Activated CD4-positive, alpha-beta T cell treated with anti-CD3 and anti-CD28 coated beads, Interleukin-2, amount 50 U/mL, for 1 hour (primary cell): ENCODE measurements around the gene SUN3.

Experiments
- DNase-seq: peaks from one replicate; pipeline ENCODE4 v3.0.0-alpha.2; 2020

SUN3 gene

GRCh38 chr7:48028938-48029337 lies at the start of gene SUN3:
TSS of gene SUN3 (minus strand) at chr7:48029107. CDS start at chr7:48028938, 169 bp downstream.
- no peak for DNase-seq

- DNase-seq = no peak
Observed at GRCh38 chr7:48078470-48078869, 49.6 kb upstream of the SUN3 start.

GRCh38 chr7:48077423-48077822 lies 48.5 kb upstream of the SUN3 start:
- no peak for DNase-seq

GRCh38 chr7:48074204-48074654 lies 45.3 kb upstream of the SUN3 start:
- DNase-seq = no peak

GRCh38 chr7:48067475-48067874 lies 38.6 kb upstream of the SUN3 start:
- DNase-seq = no peak

GRCh38 chr7:48063985-48064384 lies 35.1 kb upstream of the SUN3 start:
- DNase-seq = no peak

- no peak for DNase-seq
Observed at GRCh38 chr7:48059706-48060105, 30.8 kb upstream of the SUN3 start.

GRCh38 chr7:48058990-48059389 lies 30.1 kb upstream of the SUN3 start:
- no peak for DNase-seq

- DNase-seq = no peak
Observed at GRCh38 chr7:48053736-48054135, 24.8 kb upstream of the SUN3 start.

- no peak for DNase-seq
Observed at GRCh38 chr7:48052748-48053147, 23.8 kb upstream of the SUN3 start.

- no peak for DNase-seq
Observed at GRCh38 chr7:48049850-48050249, 20.9 kb upstream of the SUN3 start.

- DNase-seq = no peak
Observed at GRCh38 chr7:48048113-48048512, 19.2 kb upstream of the SUN3 start.

- DNase-seq = no peak
Observed at GRCh38 chr7:48046458-48046857, 17.6 kb upstream of the SUN3 start.

- no peak for DNase-seq
Observed at GRCh38 chr7:48045195-48045765, 16.4 kb upstream of the SUN3 start.

GRCh38 chr7:48042636-48043035 lies 13.7 kb upstream of the SUN3 start:
- no peak for DNase-seq

GRCh38 chr7:48042216-48042615 lies 13.3 kb upstream of the SUN3 start:
- DNase-seq = no peak

- DNase-seq = no peak
Observed at GRCh38 chr7:48041653-48041970, 12.7 kb upstream of the SUN3 start.

GRCh38 chr7:48040944-48041652 lies 12.2 kb upstream of the SUN3 start:
- DNase-seq = no peak

- DNase-seq = no peak
Observed at GRCh38 chr7:48038815-48039506, 10.1 kb upstream of the SUN3 start.

- no peak for DNase-seq
Observed at GRCh38 chr7:48035967-48036478, 7.1 kb upstream of the SUN3 start.

- peak; percentile 90 for DNase-seq
Observed at GRCh38 chr7:48035301-48035966, 6.5 kb upstream of the SUN3 start, which contains the start of gene C7orf57. TSS of gene C7orf57 (plus strand) at chr7:48035543. CDS start at chr7:48036309, 766 bp downstream.

GRCh38 chr7:48033922-48034321 lies 5.0 kb upstream of the SUN3 start:
- DNase-seq = no peak

- DNase-seq = no peak
Observed at GRCh38 chr7:48031111-48031510, 2.2 kb upstream of the SUN3 start.
